ENCODE results near the gene PRRT1B.
A peak's percentile ranks its signal among the peaks of the same experiment; 100 is the strongest.

Gene PRRT1B

GRCh38 chr9:131545003-131545785 is at the start of gene PRRT1B:
Gene PRRT1B (plus strand): TSS chr9:131545523. CDS start chr9:131545616, 93 bp downstream.
- TF ChIP-seq CTCF (IDR thresholded peaks at IDR 0.05; ENCODE audit: low read depth, low read length) = no peak
- H3K4me3 ChIP-seq (ENCODE audit: low read depth, low read length) = peak within 1 kb of the TSS; percentile 48

- no peak for TF ChIP-seq CTCF (IDR thresholded peaks at IDR 0.05; ENCODE audit: low read depth, low read length)
- no peak overlapping the region for H3K4me3 ChIP-seq (ENCODE audit: low read depth, low read length)
Measured at GRCh38 chr9:131495785-131496184, 49.5 kb upstream of the PRRT1B start.

GRCh38 chr9:131496844-131497405 is 48.4 kb upstream of the PRRT1B start:
- no peak overlapping the region for H3K4me3 ChIP-seq (ENCODE audit: low read depth, low read length)
- no peak for TF ChIP-seq CTCF (IDR thresholded peaks at IDR 0.05; ENCODE audit: low read depth, low read length)

- TF ChIP-seq CTCF (IDR thresholded peaks at IDR 0.05; ENCODE audit: low read depth, low read length) = no peak
- H3K4me3 ChIP-seq (ENCODE audit: low read depth, low read length) = no peak overlapping the region
Measured at GRCh38 chr9:131499254-131499767, 46.0 kb upstream of the PRRT1B start.

GRCh38 chr9:131500377-131500776 is 44.9 kb upstream of the PRRT1B start:
- no peak for TF ChIP-seq CTCF (IDR thresholded peaks at IDR 0.05; ENCODE audit: low read depth, low read length)
- no peak overlapping the region for H3K4me3 ChIP-seq (ENCODE audit: low read depth, low read length)

- no peak overlapping the region for H3K4me3 ChIP-seq (ENCODE audit: low read depth, low read length)
- TF ChIP-seq CTCF (IDR thresholded peaks at IDR 0.05; ENCODE audit: low read depth, low read length) = no peak
Measured at GRCh38 chr9:131500939-131501541, 44.3 kb upstream of the PRRT1B start.
